ENCODE data around the gene PARP12.

DNA sequence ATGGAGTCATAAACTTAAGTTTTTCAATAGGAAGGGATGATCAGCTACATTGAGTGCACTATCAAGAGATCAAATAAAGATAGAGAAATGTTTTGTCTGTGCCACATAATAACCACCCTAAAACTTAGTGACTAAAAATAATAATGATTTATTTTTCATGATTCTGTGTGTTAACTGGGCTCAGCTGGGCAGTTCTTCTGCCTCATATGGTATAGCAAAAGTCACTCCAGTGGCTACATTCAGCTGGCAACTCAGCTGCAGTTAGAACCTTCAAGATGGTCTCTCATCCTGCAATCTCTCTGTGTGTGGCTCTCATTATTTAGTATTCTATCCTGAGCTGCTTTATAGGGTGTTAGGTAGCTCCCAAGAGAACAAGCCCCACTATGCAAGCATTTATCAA lies 7.8 kb upstream of the PARP12 start:
- TF ChIP-seq, protein P1, sequence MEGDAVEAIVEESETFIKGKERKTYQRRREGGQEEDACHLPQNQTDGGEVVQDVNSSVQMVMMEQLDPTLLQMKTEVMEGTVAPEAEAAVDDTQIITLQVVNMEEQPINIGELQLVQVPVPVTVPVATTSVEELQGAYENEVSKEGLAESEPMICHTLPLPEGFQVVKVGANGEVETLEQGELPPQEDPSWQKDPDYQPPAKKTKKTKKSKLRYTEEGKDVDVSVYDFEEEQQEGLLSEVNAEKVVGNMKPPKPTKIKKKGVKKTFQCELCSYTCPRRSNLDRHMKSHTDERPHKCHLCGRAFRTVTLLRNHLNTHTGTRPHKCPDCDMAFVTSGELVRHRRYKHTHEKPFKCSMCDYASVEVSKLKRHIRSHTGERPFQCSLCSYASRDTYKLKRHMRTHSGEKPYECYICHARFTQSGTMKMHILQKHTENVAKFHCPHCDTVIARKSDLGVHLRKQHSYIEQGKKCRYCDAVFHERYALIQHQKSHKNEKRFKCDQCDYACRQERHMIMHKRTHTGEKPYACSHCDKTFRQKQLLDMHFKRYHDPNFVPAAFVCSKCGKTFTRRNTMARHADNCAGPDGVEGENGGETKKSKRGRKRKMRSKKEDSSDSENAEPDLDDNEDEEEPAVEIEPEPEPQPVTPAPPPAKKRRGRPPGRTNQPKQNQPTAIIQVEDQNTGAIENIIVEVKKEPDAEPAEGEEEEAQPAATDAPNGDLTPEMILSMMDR (IDR thresholded peaks at IDR 0.05; ENCODE audit: borderline replicate concordance, extremely low read depth, low read length, poor library complexity, severe bottlenecking): no peak
- TF ChIP-seq EZH2 (IDR thresholded peaks at IDR 0.05; ENCODE audit: borderline replicate concordance, low read depth, low read length, severe bottlenecking): no peak
